NCI-H2081 (cell line): ENCODE results near the gene CHST8.
"Not testable (repeated sequence)": the region's sequence is repeated elsewhere in the genome, so short reads cannot be mapped to it uniquely, and the experiment has no call there.

Experiments
- DNase-seq, 2 experiments: peaks; one replicate each; lab custom pipeline; 2025; lab: John Stamatoyannopoulos, UW

CHST8 gene

GRCh38 chr19:33621811-33622504, at the start of gene CHST8:
CHST8 (plus strand) TSS chr19:33621953; CDS start chr19:33689262, 67,309 bp downstream.
- no peak for DNase-seq

GRCh38 chr19:33572929-33573328, 48.8 kb upstream of the CHST8 start:
- no peak for DNase-seq

GRCh38 chr19:33574824-33575223, 46.9 kb upstream of the CHST8 start:
- DNase-seq: no peak

GRCh38 chr19:33578697-33579096, 43.1 kb upstream of the CHST8 start:
- DNase-seq: no peak

GRCh38 chr19:33580026-33580644, 41.6 kb upstream of the CHST8 start:
- DNase-seq: no peak

GRCh38 chr19:33580645-33581037, 41.1 kb upstream of the CHST8 start:
- DNase-seq: no peak

- no peak for DNase-seq
Measured at GRCh38 chr19:33582914-33583313, 38.8 kb upstream of the CHST8 start.

- no peak for DNase-seq
Measured at GRCh38 chr19:33587150-33587549, 34.6 kb upstream of the CHST8 start.

- DNase-seq: no peak
Measured at GRCh38 chr19:33590224-33590623, 31.5 kb upstream of the CHST8 start.

GRCh38 chr19:33595783-33596182, 26.0 kb upstream of the CHST8 start:
- DNase-seq: no peak

- no peak for DNase-seq
Measured at GRCh38 chr19:33601583-33601982, 20.2 kb upstream of the CHST8 start.

GRCh38 chr19:33602576-33603204, 19.1 kb upstream of the CHST8 start:
- no peak for DNase-seq

GRCh38 chr19:33603377-33603776, 18.4 kb upstream of the CHST8 start:
- no peak for DNase-seq

GRCh38 chr19:33604651-33605050, 17.1 kb upstream of the CHST8 start:
- DNase-seq: no peak

GRCh38 chr19:33605803-33606295, 15.9 kb upstream of the CHST8 start:
- not testable (repeated sequence) for DNase-seq

GRCh38 chr19:33606556-33606955, 15.2 kb upstream of the CHST8 start:
- no peak for DNase-seq

GRCh38 chr19:33609353-33609752, 12.4 kb upstream of the CHST8 start:
- DNase-seq: no peak

GRCh38 chr19:33610588-33610987, 11.2 kb upstream of the CHST8 start:
- no peak for DNase-seq

- DNase-seq: no peak
Measured at GRCh38 chr19:33612928-33613619, 8.7 kb upstream of the CHST8 start.

- no peak for DNase-seq
Measured at GRCh38 chr19:33613620-33614000, 8.1 kb upstream of the CHST8 start.

GRCh38 chr19:33616346-33616745, 5.4 kb upstream of the CHST8 start:
- no peak for DNase-seq

GRCh38 chr19:33616857-33617256, 4.9 kb upstream of the CHST8 start:
- no peak for DNase-seq

GRCh38 chr19:33618363-33618762, 3.4 kb upstream of the CHST8 start:
- not testable (repeated sequence) for DNase-seq
